TTC549 (cell line): ENCODE measurements around the gene SPTSSA.
"Not testable (repeated sequence)": the region's sequence is repeated elsewhere in the genome, so short reads cannot be mapped to it uniquely, and the experiment has no call there.

Experiments used
- FAIRE-seq: peaks from 2 replicates; lab custom pipeline; 2012; peaks lifted over from hg19 to GRCh38; lab: Jason Lieb, UNC

Gene SPTSSA

GRCh38 chr14:34426313-34427295 is 35.4 kb downstream of the SPTSSA start:
- no peak for FAIRE-seq

DNA sequence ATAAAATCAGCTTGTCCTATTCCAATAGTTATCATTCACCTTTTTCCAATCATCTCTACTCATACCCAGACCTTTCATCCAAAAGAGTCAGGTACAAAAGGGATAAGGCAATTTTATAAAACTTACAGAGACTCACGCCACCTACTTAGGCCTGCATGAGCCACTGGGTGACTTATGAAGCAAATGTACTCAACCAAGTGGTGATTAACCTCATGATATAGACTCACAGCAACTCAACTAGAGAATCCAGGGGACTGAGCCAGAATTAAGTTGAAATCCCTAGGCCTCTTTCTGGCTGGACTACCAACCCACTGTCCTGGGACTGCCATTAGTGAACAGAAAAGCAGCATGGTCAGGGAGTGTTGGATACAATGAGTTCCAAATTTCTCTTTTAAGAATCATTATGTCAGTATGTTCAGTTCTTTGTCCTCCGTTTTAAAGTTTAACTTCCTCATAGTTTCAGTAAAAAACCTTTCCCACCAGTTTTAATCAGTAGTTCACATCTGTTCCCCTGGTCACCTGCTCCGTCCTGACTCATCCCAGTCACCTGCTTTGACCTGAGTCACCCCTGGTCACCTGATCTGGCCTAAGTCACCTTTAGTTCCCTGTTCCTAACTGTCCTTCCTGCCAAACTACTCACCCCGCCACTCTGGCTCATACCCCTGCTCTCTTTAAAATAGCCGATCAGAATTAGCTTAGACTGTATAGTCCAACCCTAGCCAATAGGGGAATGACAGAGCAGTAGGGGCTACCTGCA is 36.8 kb downstream of the SPTSSA start:
- FAIRE-seq = no peak

- no peak for FAIRE-seq
These were observed 37.6 kb downstream of the SPTSSA start for GRCh38 chr14:34424488-34424887.

- no peak for FAIRE-seq
These were observed 38.6 kb downstream of the SPTSSA start for GRCh38 chr14:34423445-34423844.

GRCh38 chr14:34420547-34421150 is 41.4 kb downstream of the SPTSSA start:
- no peak for FAIRE-seq

DNA sequence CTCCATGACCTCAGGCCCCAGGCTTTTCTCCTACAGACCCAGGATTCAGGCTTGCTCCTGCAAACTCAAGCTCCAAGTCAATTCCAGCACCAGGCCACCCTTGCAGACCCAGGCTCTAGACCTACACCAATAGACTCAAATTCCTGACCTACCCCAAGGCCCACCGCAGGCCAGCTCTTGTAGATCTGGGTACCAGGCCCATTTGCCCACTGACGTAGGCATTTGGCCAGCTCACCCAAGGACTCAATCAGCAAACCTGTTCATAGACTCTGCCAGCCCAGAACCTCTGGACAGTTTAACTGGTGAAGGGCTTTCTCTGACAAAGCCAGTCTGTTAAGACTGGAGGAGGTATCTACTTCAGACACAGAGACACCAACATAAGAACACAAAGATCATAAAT is 52.3 kb downstream of the SPTSSA start:
- FAIRE-seq = no peak

DNA sequence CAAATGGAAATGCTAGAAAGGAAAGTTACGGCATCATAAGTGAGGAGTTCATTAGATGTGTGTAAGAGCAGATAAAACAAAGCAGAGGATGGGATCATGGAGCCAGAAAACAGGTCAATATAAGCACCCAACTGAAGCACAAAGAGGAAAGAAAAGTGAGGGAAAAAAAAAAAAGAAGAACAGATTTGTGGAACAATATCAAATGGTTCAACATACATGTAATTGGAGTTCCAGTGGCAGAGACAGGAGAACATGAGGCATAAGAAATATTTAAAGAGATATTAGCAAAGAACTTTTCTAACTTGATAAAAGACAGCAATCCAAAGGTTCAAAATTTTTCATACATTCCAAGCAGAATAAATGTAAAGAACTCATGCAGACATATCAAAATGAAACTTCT is 54.1 kb downstream of the SPTSSA start:
- no peak for FAIRE-seq

DNA sequence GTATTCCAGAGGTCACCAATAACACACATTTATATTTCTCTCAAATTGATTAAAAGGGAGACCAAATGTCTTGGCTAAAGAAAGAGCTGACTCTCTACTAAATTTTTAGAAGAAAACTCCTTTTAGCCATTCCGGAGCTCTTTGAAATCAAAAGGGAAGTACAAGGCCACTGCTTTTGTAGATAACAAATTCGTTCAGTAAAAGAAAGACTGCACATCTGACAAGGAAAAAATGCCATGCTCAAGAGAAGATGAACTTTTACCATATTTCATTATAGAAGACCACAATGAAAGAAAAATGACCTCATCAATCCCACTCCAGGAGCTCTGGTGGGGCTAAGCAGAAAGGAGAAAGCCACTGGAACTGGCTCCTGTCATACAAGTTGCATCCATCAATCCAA is 57.6 kb downstream of the SPTSSA start:
- FAIRE-seq = no peak

- no peak for FAIRE-seq
These were observed 58.4 kb downstream of the SPTSSA start for GRCh38 chr14:34403646-34404045.

- FAIRE-seq = no peak
These were observed 64.0 kb downstream of the SPTSSA start for GRCh38 chr14:34398024-34398423.

GRCh38 chr14:34387974-34388516 is 74.0 kb downstream of the SPTSSA start:
- FAIRE-seq = no peak

DNA sequence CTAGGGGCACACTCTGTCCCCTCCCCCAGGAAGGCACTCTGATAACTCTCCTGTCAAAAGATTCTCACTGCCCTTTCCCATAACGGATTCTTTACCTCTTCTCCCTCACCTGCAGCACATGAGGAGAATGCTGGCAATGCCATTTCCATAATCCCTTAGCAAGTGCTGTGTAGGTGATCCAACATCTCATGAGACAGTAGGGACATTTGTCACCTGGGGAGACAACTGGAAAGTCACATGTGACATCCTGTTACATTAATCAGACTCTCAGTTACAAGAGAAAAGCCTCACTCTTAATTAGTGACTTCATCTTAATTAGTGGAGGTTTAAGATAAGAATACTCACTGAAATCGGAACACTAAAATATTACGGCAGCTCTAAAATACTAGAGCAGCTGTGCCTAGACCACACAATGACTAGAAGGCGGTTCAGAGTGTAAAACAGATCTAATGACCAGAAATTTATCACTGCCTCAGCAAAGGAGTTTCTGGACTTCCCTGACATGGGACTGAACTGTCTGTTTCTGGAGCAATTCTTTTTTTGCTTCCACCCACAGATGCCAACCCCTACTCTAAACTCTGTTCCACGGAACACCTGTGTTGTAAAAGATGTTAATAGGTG is 75.1 kb downstream of the SPTSSA start:
- FAIRE-seq = no peak

- not testable (repeated sequence) for FAIRE-seq
These were observed 76.2 kb downstream of the SPTSSA start for GRCh38 chr14:34385881-34386280.

- FAIRE-seq = no peak
These were observed 78.2 kb downstream of the SPTSSA start for GRCh38 chr14:34383839-34384238.
